Measurements from ENCODE around the gene CENPA. TPM values are rescaled to one million over a fixed set of nuclear protein-coding genes. Genes with fewer than 3 reads are reported as not detected.

CENPA gene
- total RNA-seq, 1 donor from 2014 or later, result 4.1 TPM

- no peak for DNase-seq
Observed at GRCh38 chr2:26763019-26763418, 22.8 kb upstream of the CENPA start.

- DNase-seq, result peak; percentile 55
Observed at GRCh38 chr2:26764078-26764887, 21.6 kb upstream of the CENPA start, which contains the start of gene SLC35F6. SLC35F6 (plus strand) TSS chr2:26764284; CDS start chr2:26764350, 66 bp downstream.

GRCh38 chr2:26764906-26765305 is 20.9 kb upstream of the CENPA start:
- no peak for DNase-seq

GRCh38 chr2:26765475-26766200 is 20.2 kb upstream of the CENPA start:
- DNase-seq, result no peak

- DNase-seq, result no peak
Observed at GRCh38 chr2:26767129-26767528, 18.7 kb upstream of the CENPA start.

DNA sequence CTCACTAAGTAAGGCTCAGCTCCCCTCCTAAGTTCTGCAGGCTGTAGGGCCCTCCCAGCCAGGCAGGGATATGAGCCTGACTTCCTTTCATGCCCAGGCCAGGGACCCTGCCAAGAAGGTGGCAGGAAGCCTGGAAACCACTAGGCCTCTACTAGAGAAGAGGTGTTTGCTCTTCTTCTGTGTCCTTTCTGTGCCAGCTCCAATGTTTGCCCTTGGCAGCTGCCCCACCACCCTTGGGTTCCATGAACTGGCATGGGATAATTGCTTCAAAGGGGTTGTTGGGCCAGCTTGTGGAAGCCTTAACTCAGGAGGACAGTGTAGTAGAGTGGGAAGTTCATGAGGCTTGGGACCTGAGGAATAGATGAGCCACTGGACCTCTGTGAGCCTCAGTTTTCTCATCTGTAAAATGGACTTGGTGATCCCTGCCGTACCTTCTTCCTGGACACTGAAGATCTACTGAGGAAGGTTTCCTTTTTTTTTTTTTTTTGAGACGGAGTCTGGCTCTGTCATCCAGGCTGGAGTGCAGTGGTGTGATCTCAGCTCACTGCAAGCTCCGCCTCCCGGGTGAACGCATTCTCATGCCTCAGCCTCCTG is 17.9 kb upstream of the CENPA start:
- no peak for DNase-seq

DNA sequence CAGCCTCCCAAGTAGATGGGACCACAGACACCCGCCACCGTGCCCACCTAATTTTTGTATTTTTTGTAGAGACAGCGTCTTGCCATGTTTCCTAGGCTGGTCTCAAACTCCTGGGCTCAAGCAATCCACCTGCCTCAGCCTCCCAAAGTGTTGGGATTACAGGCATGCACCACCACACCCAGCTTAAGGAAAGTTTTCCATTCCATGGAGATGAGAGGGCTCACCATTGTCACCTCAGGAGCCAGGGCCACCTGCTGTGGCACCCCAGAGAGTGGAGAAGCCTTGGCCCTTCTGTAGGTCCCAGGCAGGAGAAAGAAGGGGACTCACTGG is 17.1 kb upstream of the CENPA start:
- no peak for DNase-seq

GRCh38 chr2:26769089-26769761 is 16.6 kb upstream of the CENPA start:
- peak; percentile 6 for DNase-seq

- DNase-seq, result no peak
Observed at GRCh38 chr2:26770986-26771586, 14.8 kb upstream of the CENPA start.

DNA sequence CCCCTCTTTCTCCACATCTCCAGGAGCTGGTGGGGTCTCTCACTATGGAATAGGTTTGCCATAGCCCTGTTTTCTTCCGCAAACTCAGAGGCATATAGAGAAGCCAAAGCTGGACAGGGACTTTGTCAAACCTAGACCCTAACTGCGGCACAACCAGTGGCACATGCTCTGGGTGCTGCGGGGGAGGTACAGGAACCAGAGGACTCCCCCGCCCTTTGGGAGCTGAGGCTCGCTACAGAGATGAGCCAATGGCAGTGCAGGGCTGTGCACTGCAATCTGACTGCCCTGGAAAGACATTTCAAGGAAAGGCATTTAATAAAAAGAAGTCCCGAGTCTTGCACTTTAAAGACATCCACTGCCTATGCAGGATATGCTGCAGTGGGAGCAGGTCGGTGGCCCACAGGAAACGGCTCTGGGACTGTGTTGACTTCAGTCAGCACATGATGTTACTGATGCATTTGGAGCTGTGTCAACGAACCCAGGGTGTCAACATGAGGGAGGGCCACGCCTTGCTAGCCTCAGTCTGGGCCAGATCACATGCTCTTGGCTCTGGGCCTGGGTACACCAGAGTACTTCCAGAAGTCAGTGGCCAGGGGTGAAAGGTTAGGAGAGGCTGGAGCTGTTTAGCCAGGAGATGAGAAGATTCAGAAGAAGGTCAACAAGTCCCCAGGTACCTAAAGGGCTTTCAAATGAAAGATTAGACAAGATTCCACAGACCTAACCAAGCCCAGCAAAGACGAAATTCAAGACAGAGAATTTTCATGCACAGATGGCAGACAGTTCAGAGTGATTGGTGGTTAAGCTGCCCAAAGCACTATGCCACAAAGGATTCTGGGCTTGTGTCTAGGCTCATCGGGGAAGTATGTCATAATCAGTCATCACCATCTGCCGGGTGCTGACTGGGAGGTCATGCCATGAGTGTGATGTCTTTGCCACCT is 13.5 kb upstream of the CENPA start:
- no peak for DNase-seq

- DNase-seq, result no peak
Observed at GRCh38 chr2:26776195-26776800, 9.6 kb upstream of the CENPA start.

GRCh38 chr2:26778098-26778497 is 7.8 kb upstream of the CENPA start:
- no peak for DNase-seq

DNA sequence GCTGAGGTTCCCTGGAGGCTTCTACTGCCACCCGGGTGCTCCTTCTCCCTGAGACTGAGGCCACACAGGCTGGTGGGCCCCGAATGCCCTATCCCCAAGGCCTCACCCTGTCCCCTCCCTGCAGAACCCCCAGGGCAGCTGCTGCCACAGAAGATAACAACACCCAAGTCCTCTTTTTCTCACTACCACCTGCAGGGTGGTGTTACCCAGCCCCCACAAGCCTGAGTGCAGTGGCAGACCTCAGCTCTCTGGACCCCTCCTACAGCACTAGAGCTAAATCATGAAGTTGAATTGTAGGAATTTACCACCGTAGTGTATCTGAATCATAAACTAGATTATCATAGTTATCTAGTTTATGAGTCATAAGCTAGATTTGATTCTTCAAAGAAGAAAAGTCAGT is 7.3 kb upstream of the CENPA start:
- no peak for DNase-seq

GRCh38 chr2:26780203-26780760 is 5.6 kb upstream of the CENPA start:
- no peak for DNase-seq

DNA sequence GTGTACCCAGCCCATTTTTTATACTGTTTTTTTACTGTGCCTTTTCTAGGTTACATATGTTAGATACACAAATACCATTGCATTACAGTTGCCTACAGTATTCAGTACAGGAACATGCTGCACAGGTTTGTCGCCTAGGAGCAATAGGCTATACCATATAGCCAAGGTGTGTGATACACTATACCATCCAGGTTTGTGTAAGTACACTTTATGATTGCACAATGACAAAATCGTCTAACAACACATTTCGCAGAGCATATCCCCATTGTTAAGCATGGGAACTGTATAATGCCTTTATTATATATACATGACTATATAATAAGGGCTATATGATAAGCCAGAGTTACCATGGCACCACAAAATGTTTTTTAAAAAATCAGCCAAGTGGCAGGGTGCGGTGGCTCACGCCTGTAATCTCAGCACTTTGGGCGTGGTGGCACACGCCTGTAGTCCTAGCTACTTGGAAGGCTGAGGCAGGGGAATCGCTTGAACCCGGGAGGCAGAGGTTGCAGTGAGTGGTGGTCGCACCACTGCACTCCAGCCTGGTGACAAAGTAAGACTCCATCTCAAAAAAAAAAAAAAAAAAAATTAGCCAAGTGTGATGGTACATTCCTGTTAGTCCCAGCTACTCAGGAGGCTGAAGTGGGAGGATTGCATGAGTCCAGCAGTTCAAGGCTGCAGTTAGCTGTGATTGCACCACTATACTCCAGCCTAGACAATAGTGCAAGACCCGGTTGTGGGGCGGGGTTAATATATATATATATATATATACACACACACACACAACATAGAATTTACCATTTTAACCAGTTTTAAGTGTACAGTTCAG is 2.8 kb upstream of the CENPA start:
- DNase-seq, result no peak

- DNase-seq, result peak; percentile 10
Observed at GRCh38 chr2:26784570-26785234, 1.2 kb upstream of the CENPA start.

DNA sequence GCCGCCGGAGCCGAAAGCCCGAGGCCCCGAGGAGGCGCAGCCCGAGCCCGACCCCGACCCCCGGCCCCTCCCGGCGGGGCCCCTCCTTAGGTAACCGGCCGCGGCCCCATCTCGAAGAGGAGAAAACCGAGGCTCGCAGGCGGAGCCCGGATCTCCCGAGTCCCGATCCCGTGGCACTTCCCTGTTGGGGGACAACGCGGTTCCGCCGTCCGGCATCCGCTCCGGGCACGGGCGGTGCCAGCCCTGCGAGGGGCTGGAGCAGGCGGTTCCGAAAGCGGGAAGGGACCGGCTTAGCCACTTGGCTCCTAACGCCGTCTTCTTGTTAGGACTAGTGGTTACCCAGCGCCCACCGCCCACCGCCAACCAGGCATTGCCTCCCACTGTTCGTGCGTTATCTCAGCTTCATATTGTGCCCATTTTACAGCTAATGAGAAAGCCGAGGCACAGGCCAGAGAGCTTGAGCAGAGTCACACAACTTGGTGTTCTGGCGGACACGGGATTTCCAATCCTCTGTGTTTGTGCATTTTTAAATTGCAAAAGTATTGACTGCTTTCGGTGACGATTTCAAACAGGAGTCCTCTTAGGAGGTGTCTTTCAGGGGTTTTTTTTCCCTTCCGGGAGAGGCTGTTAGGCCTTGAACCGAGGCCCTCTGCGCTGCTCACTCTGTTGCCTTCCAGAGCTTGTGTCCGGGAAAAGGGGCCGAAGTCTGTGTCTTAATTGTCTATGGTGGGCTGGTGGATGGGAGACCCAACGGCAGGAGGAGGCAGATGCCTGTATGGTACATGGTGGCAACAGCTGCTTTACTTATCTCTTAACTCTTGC is 562 bp downstream of the CENPA start:
- no peak for DNase-seq

- no peak for DNase-seq
Observed at GRCh38 chr2:26792720-26793119, 6.9 kb downstream of the CENPA start.
